HG03045 (cell line): ENCODE results near the gene TMCO4.
"Not testable (repeated sequence)": the region's sequence is repeated elsewhere in the genome, so short reads cannot be mapped to it uniquely, and the experiment has no call there.

Source experiments
- ATAC-seq: cut with Tn5 transposase; IDR thresholded peaks from one replicate; pipeline ENCODE4 v1.9.1; 2021; ENCODE audit warnings: mild to moderate bottlenecking, moderate library complexity; ENCODE audit not compliant: unreplicated experiment

Gene TMCO4

DNA sequence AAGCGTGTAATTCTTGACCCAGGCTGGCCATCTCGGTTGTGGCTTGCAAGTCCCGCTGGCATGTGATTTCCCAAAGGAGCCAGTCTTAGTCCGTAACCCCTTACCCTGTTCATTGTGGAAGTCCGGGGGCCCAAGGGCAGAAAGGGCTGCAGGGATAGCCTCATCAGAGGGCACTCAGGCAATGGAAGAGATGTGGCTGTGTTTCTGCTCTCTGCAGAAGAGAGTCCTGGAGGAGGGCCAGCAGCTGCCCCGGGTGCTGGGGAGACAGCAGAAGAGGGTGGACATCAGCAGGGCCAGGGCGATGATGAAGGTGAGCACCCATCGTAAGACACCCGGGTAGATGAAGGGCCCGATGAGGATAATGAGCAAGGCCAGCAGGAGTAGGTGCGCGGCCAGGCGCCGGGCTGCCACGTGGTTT lies 14.5 kb upstream of the TMCO4 start:
- no peak for ATAC-seq

DNA sequence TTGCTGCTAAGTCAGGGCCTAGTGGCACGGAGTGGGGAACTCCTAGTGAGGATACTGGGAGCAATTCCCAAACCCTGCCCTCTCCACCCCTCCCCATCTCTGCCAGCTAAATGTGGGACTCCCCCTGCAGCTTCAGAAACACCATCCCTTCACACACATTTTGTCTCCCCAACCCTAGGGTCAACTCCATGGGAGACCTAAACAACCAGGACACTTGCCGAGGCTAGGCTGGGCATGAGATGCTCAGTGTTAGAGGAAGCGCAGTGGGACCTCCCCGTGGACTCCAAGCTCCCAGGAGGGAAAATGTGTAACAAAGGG lies 13.9 kb upstream of the TMCO4 start:
- no peak for ATAC-seq

- ATAC-seq = no peak
Measured at GRCh38 chr1:19812875-19813642, 13.3 kb upstream of the TMCO4 start.

DNA sequence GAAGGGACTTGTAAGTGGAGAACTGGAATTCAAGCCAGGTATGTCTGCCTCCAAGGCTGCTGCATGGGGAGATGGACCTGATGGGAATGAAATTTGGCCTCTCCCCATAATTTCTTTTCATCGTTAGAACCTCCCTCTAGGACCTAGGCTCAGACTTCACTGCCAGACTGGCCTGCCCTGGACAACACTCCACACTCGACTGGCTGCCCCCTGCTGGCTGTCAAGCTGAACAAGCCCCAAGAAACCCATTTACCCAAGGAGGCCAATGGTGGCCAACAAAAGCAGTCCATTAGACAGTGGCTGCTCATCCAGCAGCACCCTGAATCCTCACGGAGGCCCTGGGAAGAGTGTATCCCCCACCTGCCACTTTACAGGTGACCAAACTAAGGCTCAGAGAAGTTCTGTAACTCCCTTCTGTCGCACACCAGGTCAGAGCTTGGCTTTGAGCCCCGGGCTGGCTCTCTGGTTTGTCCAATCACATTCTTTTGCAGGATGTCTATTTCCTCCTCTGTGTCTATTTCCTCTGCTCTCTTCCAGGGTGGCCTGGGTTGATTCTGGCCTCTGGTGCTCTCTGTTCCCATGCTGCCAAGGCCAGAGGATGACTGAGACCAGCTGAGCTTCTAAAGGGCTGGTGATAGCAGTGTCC lies 11.6 kb upstream of the TMCO4 start:
- no peak for ATAC-seq

- ATAC-seq = no peak
Measured at GRCh38 chr1:19809044-19809750, 9.5 kb upstream of the TMCO4 start.

DNA sequence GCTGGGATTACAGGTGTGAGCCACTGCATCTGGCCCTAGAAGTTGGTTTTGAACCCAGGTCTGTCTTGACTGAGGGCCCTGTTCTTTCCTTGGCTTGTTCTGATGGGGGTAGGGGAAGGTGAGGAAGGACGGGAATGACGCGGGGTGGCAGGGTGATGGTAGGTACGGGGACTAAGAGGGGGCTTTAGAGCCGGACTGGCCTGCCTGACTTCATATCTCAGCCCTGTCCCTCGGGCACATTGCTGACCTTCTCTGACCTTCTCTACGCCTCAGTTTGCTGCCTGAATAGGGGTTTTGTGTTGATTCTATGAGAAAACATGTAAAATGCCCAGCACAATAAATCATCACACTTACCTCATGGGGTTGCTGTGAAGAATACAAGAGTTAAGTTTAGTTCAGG lies 8.6 kb upstream of the TMCO4 start:
- no peak for ATAC-seq

DNA sequence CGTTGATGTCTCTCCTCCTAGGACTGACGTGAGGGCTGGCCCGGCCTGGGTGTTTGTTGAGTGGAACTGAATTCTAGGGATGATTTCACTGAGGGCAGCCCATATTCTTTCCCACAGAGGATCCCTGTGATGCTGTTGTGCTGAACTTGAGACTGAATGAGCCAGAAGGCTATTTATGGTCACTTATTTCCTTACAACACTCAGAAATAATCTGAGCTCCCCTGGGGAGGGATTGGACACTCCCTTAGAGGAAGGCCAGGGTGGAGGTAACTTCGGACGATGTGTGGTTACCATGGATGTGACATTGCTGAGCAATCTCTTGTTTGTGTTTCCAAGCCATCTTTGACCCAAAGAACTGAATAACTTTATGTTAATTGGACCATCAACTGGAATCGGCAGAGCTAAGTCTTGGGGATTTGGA lies 5.1 kb upstream of the TMCO4 start:
- ATAC-seq = no peak

DNA sequence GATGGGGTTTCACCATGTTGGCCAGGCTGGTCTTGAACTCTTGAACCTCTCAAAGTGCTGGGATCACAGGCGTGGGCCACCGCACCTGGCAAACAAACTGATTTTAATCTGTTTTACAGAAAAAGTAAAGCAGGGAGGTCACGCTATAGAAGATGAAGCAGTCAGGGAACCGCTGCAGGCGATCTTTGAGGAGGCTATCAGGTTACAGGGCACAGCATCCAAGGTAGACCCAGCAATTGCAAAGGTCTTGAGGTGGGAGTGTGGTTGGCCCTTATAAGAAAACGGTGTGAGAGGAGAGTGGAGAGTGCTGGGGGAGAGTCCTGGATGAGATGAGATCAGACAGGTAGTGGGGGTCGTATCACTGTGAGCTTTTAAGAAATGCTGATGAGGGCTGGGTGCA lies 2.6 kb upstream of the TMCO4 start:
- no peak for ATAC-seq

- ATAC-seq = peak; percentile 21
Measured at GRCh38 chr1:19800076-19800804, 524 bp upstream of the TMCO4 start.

GRCh38 chr1:19798486-19799229 lies 1.1 kb downstream of the TMCO4 start:
- ATAC-seq = no peak

DNA sequence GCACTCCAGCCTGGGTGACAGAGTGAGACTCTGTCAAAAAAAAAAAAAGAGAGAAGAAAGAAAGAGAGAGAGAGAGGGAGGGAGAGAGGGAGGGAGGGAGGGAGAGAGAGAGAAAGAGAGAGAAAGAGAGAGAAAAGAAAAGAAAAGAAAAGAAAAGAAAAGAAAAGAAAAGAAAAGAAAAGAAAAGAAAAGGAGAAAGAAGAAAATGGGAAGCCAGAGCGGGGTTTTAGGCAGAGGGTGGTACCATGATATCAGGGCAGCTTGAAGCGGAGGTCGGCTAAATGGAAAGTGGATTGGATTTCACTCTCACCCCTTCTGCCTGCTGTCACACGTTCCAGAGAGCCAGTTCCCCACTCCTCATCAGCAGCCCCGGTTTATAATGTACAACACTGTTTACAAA lies 1.9 kb downstream of the TMCO4 start:
- ATAC-seq = no peak

GRCh38 chr1:19794583-19794982 lies 5.1 kb downstream of the TMCO4 start:
- no peak for ATAC-seq

- no peak for ATAC-seq
Measured at GRCh38 chr1:19793360-19794046, 6.2 kb downstream of the TMCO4 start.

DNA sequence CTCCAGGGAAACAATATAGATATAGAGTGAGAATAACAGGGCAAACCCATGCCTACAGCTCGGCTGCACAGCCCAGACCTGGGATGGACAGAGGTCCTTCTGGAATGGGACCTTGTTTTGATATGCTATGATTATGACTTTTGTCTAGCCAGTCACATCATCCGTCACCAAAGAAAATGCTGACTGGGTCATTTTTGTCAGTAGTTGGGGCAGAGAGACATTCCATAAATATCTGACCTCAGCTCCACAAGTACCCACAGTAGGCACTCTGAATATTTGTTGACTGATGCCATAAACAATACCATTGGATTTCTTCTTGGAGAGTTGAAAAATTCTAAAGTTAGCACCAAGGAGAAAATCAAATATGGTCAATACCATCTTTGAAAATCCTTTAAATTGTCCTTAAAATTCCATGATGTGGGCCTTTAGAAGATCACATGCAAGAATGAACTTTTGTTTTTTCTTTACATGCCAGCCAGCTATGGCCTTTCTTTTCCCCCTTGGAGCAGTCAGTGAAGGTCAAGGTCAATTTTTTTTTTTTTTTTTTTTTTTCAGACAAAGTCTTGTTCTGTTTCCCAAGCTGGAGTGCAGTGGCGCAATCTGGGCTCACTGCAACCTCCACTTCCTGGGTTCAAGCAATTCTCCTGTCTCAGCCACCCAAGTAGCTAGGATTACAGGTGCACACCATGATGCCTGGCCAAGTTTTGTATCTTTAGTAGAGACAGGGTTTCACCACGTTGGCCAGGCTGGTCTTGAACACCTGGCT lies 7.3 kb downstream of the TMCO4 start:
- no peak for ATAC-seq

GRCh38 chr1:19790061-19790975 lies 9.4 kb downstream of the TMCO4 start:
- ATAC-seq = not testable (repeated sequence)

- no peak for ATAC-seq
Measured at GRCh38 chr1:19786988-19787423, 12.7 kb downstream of the TMCO4 start.

GRCh38 chr1:19785660-19786059 lies 14.1 kb downstream of the TMCO4 start:
- no peak for ATAC-seq

GRCh38 chr1:19780267-19780877 lies 19.3 kb downstream of the TMCO4 start:
- no peak for ATAC-seq
